Loucy (cell line): ENCODE data around the gene DVL2.

Source experiments
- EZH2phosphoT487 ChIP-seq: fragments of 200-600 bp; IDR thresholded peaks from 2 replicates; pipeline ENCODE4 v1.6.1; 2018; ENCODE audit warnings: antibody characterized with exemption, mild to moderate bottlenecking, moderate library complexity, borderline replicate concordance
- TF ChIP-seq, protein P1 (sequence below): fragments of 200-600 bp; sonication (generic); conservative IDR thresholded peaks from 2 replicates; pipeline ENCODE4 v1.5.1; 2014; ENCODE audit warnings: mild to moderate bottlenecking, antibody characterized with exemption, low read length

DNA sequence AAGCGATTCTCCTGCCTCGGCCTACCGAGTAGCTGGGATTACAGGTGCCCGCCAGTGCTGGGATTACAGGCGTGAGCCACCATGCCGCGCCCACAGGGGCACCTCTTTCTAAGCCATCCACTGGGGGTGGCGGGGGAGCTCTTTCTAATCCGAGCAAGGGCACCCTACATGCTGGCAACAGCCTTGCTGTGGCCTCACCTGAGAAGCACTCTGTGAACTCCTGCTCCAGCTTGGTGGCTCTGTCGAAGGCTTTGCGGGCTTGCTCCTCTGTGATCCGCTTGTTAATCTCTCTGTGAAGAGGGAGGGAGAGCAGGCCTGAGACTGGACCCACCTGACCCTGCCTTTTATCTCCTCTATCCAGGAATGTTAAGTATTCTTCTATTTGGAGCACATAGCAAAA is 43.2 kb downstream of the DVL2 start:
- TF ChIP-seq, protein P1, sequence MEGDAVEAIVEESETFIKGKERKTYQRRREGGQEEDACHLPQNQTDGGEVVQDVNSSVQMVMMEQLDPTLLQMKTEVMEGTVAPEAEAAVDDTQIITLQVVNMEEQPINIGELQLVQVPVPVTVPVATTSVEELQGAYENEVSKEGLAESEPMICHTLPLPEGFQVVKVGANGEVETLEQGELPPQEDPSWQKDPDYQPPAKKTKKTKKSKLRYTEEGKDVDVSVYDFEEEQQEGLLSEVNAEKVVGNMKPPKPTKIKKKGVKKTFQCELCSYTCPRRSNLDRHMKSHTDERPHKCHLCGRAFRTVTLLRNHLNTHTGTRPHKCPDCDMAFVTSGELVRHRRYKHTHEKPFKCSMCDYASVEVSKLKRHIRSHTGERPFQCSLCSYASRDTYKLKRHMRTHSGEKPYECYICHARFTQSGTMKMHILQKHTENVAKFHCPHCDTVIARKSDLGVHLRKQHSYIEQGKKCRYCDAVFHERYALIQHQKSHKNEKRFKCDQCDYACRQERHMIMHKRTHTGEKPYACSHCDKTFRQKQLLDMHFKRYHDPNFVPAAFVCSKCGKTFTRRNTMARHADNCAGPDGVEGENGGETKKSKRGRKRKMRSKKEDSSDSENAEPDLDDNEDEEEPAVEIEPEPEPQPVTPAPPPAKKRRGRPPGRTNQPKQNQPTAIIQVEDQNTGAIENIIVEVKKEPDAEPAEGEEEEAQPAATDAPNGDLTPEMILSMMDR, result no peak
- TF ChIP-seq EZH2phosphoT487, result no peak
